HL-60 (cell line): Measurements from ENCODE around the gene APBB2.

Source experiments
- DNase-seq, 2 experiments: peaks; one replicate each; pipeline ENCODE4 v3.0.0-alpha.2; 2010 to 2020; ENCODE audit warnings: low read depth in 1 of 2, low spot score in 1 of 2
- H3K27ac ChIP-seq: fragments of 250-450 bp; sonication (Bioruptor Pico); replicated peaks from 2 replicates; pipeline ENCODE4 v1.5.1; 2020; ENCODE audit warnings: mild to moderate bottlenecking, moderate library complexity
- H3K27me3 ChIP-seq: fragments of 250-450 bp; sonication (Bioruptor Pico); 2 replicates; pipeline ENCODE4 v1.5.1; 2021; ENCODE audit warnings: mild to moderate bottlenecking, moderate library complexity; ENCODE audit not compliant: insufficient read depth, poor library complexity, severe bottlenecking
- H3K4me3 ChIP-seq: replicated peaks from 2 replicates; pipeline ENCODE4 v1.5.1; 2011; ENCODE audit warnings: mild to moderate bottlenecking, control low read depth, low read length; ENCODE audit not compliant: insufficient read depth
- CTCF ChIP-seq: IDR thresholded peaks from one replicate; pipeline ENCODE4 v1.5.1; 2011; ENCODE audit warnings: low read length, control low read depth, inconsistent platforms; ENCODE audit not compliant: insufficient read depth
- GABPA ChIP-seq: IDR thresholded peaks from 2 replicates; pipeline ENCODE4 v1.6.1; 2012; ENCODE audit warnings: low read depth
- POLR2AphosphoS5 ChIP-seq: IDR thresholded peaks from 2 replicates; pipeline ENCODE4 v1.6.1; 2012; ENCODE audit warnings: low read depth
- REST ChIP-seq: IDR thresholded peaks from 2 replicates; pipeline ENCODE4 v1.6.1; 2012; ENCODE audit warnings: low read depth; ENCODE audit not compliant: insufficient replicate concordance
- SPI1 ChIP-seq: IDR thresholded peaks from 2 replicates; pipeline ENCODE4 v1.6.1; 2012; ENCODE audit warnings: low read depth, mild to moderate bottlenecking, borderline replicate concordance

The APBB2 gene

GRCh38 chr4:40951026-40951425 lies 263.3 kb downstream of the APBB2 start:
- TF ChIP-seq GABPA: no peak
- no peak for TF ChIP-seq SPI1
- no peak for TF ChIP-seq POLR2AphosphoS5
- TF ChIP-seq REST: no peak
- no peak for TF ChIP-seq CTCF
- no peak overlapping the region for H3K4me3 ChIP-seq
- no peak overlapping the region for H3K27ac ChIP-seq
- H3K27me3 ChIP-seq: no peaks in the 10 kb centered on the region
- DNase-seq: no peak

DNA sequence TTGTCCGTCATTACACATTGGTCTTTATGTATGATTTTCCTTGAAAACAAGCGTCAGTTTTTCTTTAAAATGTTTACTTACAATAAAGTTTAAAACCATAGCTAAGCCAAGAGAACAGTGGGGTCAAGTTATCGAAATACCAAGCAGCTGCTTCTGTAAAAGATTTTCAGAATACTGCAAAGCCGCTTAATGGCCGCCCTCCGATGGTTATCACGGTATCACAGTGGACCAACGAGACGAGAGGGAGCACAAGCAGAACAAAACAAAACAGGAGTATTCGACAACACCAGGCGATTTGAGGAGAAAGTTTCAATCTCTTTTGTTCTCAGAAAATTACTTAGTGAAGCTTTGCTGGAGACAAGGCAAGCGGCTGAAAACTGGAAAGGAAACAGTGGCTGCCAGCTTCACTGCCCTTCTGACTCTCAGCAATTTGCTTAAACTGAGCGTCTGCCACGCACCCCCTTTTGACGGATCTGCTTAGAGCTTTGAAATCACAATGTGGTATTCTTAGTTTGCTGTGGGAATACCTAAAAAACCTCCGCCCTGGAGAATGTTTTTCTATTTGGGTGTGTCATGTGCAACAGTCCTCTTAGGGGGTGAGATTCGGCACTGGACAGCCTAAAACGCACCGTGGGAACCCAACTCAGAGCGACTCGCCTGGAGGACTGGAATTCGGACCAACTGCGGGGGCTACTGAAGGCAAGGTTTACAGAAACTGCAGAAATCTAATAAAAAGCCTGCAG lies 264.8 kb downstream of the APBB2 start:
- Histone ChIP-seq H3K27ac (no peak overlapping the region), H3K4me3 (no peak overlapping the region), H3K27me3 (no peaks in the 10 kb centered on the region)
- TF ChIP-seq CTCF (no peak), GABPA (no peak), REST (no peak), POLR2AphosphoS5 (no peak)
- DNase-seq: no peak

- Histone ChIP-seq H3K27ac (no peak overlapping the region), H3K27me3 (no peaks in the 10 kb centered on the region), H3K4me3 (no peak overlapping the region)
- no peak for TF ChIP-seq CTCF
- TF ChIP-seq REST: no peak
- no peak for TF ChIP-seq POLR2AphosphoS5
- no peak for TF ChIP-seq GABPA
- TF ChIP-seq SPI1: no peak
- no peak for DNase-seq
Observed at GRCh38 chr4:40948014-40948413, 266.3 kb downstream of the APBB2 start.
